Activated CD4-positive, alpha-beta T cell treated with anti-CD3 and anti-CD28 coated beads for 36 hours (primary cell): ENCODE measurements around the gene NXN. TPM values are rescaled to one million over a fixed set of nuclear protein-coding genes. Genes with fewer than 3 reads are reported as not detected.
A peak's percentile ranks its signal among the peaks of the same experiment; 100 is the strongest.
"Not testable (repeated sequence)": the region's sequence is repeated elsewhere in the genome, so short reads cannot be mapped to it uniquely, and the experiment has no call there.

Source experiments
- ATAC-seq: fragments of 200-7000 bp; cut with Tn5 transposase; one replicate; pipeline ENCODE4 v1.10.0; 2021; ENCODE audit warnings: mild to moderate bottlenecking, moderate library complexity
- CTCF ChIA-PET: fragments of 350-600 bp; sonication (Branson Sonifier 250); formaldehyde crosslinking; loops from one replicate; lab custom pipeline; 2021; ENCODE audit warnings: antibody characterized with exemption; lab: Charles Lee
- POLR2A ChIA-PET: fragments of 350-600 bp; sonication (Branson Sonifier 250); formaldehyde crosslinking; loops from one replicate; lab custom pipeline; 2021; ENCODE audit warnings: antibody characterized with exemption, inconsistent platforms; lab: Charles Lee
- DNase-seq: peaks from one replicate; pipeline ENCODE4 v3.0.0-alpha.2; 2020
- H3K27ac Mint-ChIP-seq: one replicate; pipeline ENCODE4 v1.8.0; 2021; ENCODE audit warnings: mixed read lengths
- H3K27me3 Mint-ChIP-seq: one replicate; pipeline ENCODE4 v1.8.0; 2021; ENCODE audit warnings: mixed read lengths
- H3K36me3 Mint-ChIP-seq: one replicate; pipeline ENCODE4 v1.8.0; 2021; ENCODE audit warnings: low read depth, mixed read lengths
- H3K4me1 Mint-ChIP-seq: one replicate; pipeline ENCODE4 v1.8.0; 2021; ENCODE audit warnings: mixed read lengths
- H3K4me3 Mint-ChIP-seq: one replicate; pipeline ENCODE4 v1.8.0; 2021; ENCODE audit warnings: mild to moderate bottlenecking, moderate library complexity, mixed read lengths
- H3K9me3 Mint-ChIP-seq: one replicate; pipeline ENCODE4 v1.8.0; 2021; ENCODE audit warnings: low read depth, mixed read lengths
- intact Hi-C, 2 experiments: fragments of 100-400 bp; cut with DNase I in 1 of 2; cut with micrococcal nuclease in 1 of 2; formaldehyde crosslinking; loops; one replicate each; pipeline versions ENCODE4 v1.14.2 to v1.15.1; 2022 to 2024; cut with DNase I, micrococcal nuclease
- microRNA-seq: library from miRNA; unstranded; fragments of <30 nt; microRNA quantifications from one replicate; pipeline ENCODE4 v1.2.0, GENCODE V29; 2021; ENCODE audit warnings: borderline replicate concordance
- total RNA-seq, 2 experiments: library from RNA; stranded (reverse); gene quantifications; one replicate each; pipeline ENCODE4 v1.2.3, GENCODE V29; 2021

Gene NXN
- total RNA-seq, 2 experiments from 2014 or later: 0.93 to 1.4 TPM

GRCh38 chr17:751269-752001, 228.1 kb downstream of the NXN start:
- Mint-ChIP-seq H3K4me3 (peak overlapping the region; percentile 99), H3K27ac (peak overlapping the region; percentile 97), H3K9me3 (peaks cover 4% of the 10 kb centered on the region), H3K27me3 (no peaks in the 10 kb centered on the region), H3K36me3 (peaks cover 58% of the 10 kb centered on the region), H3K4me1 (peaks cover 32% of the 10 kb centered on the region)
- ChIA-PET CTCF (interaction anchor here (0.6 to 2.1 kb wide), 6 partner anchors 8 to 80 kb away, joined by 3 to 7 read pairs (median 4); partner anchors contain the start of genes GLOD4 and MRM3), POLR2A (interaction anchor here (0.6 kb wide), 1 partner anchor 121 kb away, joined by 3 read pairs; no protein-coding TSS in a partner anchor)
- peak; percentile 75 for DNase-seq
- ATAC-seq: peak; percentile 50
- intact Hi-C loops: loop anchor here (1.0 to 5.0 kb wide), 9 partner anchors 19 to 607 kb away; partner anchors contain the start of genes VPS53 (in 2 of the 2), GLOD4 (in 1 of the 2), MRM3 (in 1 of the 2) and NXN (in 1 of the 2)

- Mint-ChIP-seq H3K27me3 (no peaks in the 10 kb centered on the region), H3K27ac (peak overlapping the region; percentile 97), H3K36me3 (peaks cover 57% of the 10 kb centered on the region), H3K9me3 (peaks cover 4% of the 10 kb centered on the region), H3K4me1 (peaks cover 32% of the 10 kb centered on the region), H3K4me3 (peak overlapping the region; percentile 99)
- ATAC-seq (no peak), DNase-seq (no peak)
- intact Hi-C loops: loop anchor here in 1 of 2 experiments (5.0 kb wide), 1 partner anchor 338 kb away; a partner anchor contains a TSS
- CTCF ChIA-PET: interaction anchor here (0.7 to 2.1 kb wide), 5 partner anchors 9 to 246 kb away, joined by 3 to 7 read pairs (median 4); partner anchors contain the start of genes GLOD4, MRM3 and TIMM22
- POLR2A ChIA-PET: interaction anchor here (0.5 to 0.8 kb wide), 4 partner anchors 37 to 432 kb away, joined by 3 to 11 read pairs (median 6); partner anchors contain the start of gene NXN
Measured at GRCh38 chr17:750431-751037, 229.0 kb downstream of the NXN start.

DNA sequence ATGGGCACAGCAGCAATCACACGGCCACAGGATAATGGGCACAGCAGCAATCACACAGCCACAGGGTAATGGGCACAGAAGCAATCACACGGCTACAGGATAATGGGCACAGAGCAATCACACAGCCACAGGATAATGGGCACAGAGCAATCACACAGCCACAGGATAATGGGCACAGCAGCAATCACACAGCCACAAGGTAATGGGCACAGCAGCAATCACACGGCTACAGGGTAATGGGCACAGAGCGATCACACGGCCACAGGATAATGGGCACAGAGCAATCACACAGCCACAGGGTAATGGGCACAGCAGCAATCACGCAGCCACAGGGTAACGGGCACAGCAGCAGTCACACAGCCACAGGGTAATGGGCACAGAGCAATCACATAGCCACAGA, 230.2 kb downstream of the NXN start:
- peaks cover 32% of the 10 kb centered on the region for H3K4me1 Mint-ChIP-seq
- H3K9me3 Mint-ChIP-seq, intact Hi-C loops, H3K27me3 Mint-ChIP-seq, ATAC-seq, DNase-seq, POLR2A ChIA-PET: not testable (repeated sequence)
- CTCF ChIA-PET: interaction anchor here (0.6 kb wide), 1 partner anchor 1144 kb away, joined by 3 read pairs; no protein-coding TSS in a partner anchor
- H3K4me3 Mint-ChIP-seq: peak overlapping the region; percentile 45
- H3K36me3 Mint-ChIP-seq: peaks cover 64% of the 10 kb centered on the region
- peak overlapping the region; percentile 1 for H3K27ac Mint-ChIP-seq

Small RNA genes within 50 kb of the gene (microRNA-seq; reads per million reads assigned to microRNA genes)
- gene MIR3183: not detected

Other genes starting within 250 kb of the NXN start
- 10 to 100 TPM; 13.8 to 25.9 TPM for gene TLCD3A, start 247.2 kb downstream of the NXN start, total RNA-seq
- 10 to 100 TPM; 49.7 to 56.1 TPM for gene GEMIN4, start 227.5 kb downstream of the NXN start, total RNA-seq
- gene GLOD4, start 197.5 kb downstream of the NXN start, total RNA-seq: 10 to 100 TPM; 59.5 to 64.0 TPM
- 10 to 100 TPM; 20.6 to 31.4 TPM for gene MRM3, start 197.4 kb downstream of the NXN start, total RNA-seq
- 1 to 10 TPM; 9.4 to 9.8 TPM for gene TIMM22, start 17.4 kb upstream of the NXN start, total RNA-seq
- 10 to 100 TPM; 45.2 to 50.5 TPM for gene ABR, start 200.2 kb upstream of the NXN start, total RNA-seq